Measurements from ENCODE around the gene RGS8.

DNA sequence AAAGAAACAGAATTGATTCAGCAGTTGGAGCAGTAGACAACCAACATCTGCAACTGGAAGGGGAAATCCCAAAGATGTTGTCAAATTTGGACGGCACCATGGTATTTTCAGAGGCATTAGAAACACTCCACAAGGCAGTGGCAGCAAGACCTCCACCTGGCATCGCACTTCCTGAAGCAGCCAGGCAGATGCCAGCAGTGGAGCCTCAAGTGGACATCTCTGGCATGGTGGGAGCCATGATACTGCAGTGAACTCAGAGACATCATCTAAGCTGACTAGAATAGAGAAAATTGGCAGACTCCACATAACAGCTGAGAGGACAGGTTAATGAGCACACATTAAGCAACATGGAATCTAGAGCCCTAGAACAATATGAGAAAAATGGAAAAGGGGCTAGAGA, 33.9 kb upstream of the RGS8 start:
- no peak for TF ChIP-seq POLR2AphosphoS5 (IDR thresholded peaks at IDR 0.05)
- TF ChIP-seq, protein P1, sequence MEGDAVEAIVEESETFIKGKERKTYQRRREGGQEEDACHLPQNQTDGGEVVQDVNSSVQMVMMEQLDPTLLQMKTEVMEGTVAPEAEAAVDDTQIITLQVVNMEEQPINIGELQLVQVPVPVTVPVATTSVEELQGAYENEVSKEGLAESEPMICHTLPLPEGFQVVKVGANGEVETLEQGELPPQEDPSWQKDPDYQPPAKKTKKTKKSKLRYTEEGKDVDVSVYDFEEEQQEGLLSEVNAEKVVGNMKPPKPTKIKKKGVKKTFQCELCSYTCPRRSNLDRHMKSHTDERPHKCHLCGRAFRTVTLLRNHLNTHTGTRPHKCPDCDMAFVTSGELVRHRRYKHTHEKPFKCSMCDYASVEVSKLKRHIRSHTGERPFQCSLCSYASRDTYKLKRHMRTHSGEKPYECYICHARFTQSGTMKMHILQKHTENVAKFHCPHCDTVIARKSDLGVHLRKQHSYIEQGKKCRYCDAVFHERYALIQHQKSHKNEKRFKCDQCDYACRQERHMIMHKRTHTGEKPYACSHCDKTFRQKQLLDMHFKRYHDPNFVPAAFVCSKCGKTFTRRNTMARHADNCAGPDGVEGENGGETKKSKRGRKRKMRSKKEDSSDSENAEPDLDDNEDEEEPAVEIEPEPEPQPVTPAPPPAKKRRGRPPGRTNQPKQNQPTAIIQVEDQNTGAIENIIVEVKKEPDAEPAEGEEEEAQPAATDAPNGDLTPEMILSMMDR (IDR thresholded peaks at IDR 0.05): no peak

All from prostate gland (tissue), 2 donors.